Lower leg skin (tissue), 4 donors: Measurements from ENCODE around the gene SMAP2. TPM values are rescaled to one million over a fixed set of nuclear protein-coding genes. Genes with fewer than 3 reads are reported as not detected.
"Not testable (repeated sequence)": the region's sequence is repeated elsewhere in the genome, so short reads cannot be mapped to it uniquely, and the experiment has no call there.

Source experiments
- DNase-seq, 2 donors: peaks; one replicate each; pipeline ENCODE4 v3.0.0-alpha.2; 2019; ENCODE audit warnings: low spot score in 2 of 2
- H3K4me3 ChIP-seq: fragments of 200-600 bp; sonication (generic); 2 replicates; pipeline ENCODE4 v1.5.1; 2017; ENCODE audit warnings: mild to moderate bottlenecking, low read depth; ENCODE audit not compliant: poor library complexity, severe bottlenecking
- CTCF ChIP-seq, 3 donors: fragments of 450-650 bp; IDR thresholded peaks; one replicate each; pipeline ENCODE4 v1.5.1; 2016; ENCODE audit warnings: antibody characterized with exemption in 3 of 3, mild to moderate bottlenecking in 3 of 3, moderate library complexity in 2 of 3
- POLR2A ChIP-seq, 2 donors: fragments of 450-650 bp; IDR thresholded peaks; one replicate each; pipeline ENCODE4 v1.6.1; 2016 to 2017; ENCODE audit warnings: antibody characterized with exemption in 2 of 2, mild to moderate bottlenecking in 1 of 2, moderate library complexity in 1 of 2
- WGBS, 2 donors: methylation state at CpG; one replicate each; pipeline ENCODE4 v1.1.5; 2018; 5-methylcytosine and 5-hydroxymethylcytosine counted together
- intact Hi-C: fragments of 100-400 bp; cut with DNase I; formaldehyde crosslinking; loops from one replicate; pipeline ENCODE4 v1.15.0; 2023; ENCODE audit warnings: low total_unique reads
- total RNA-seq, 4 donors: library from RNA; depleted of rRNA; stranded (reverse); fragments of >200 nt; gene quantifications; one replicate each; pipeline ENCODE4 v1.1.0, GENCODE V29; 2016

The SMAP2 gene
- total RNA-seq, 4 donors from 2014 or later, result 34.2 to 69.5 (median 43.7) TPM

GRCh38 chr1:40339420-40340323 is 33.9 kb upstream of the SMAP2 start:
- no peak for DNase-seq
- no peak for TF ChIP-seq POLR2A (IDR thresholded peaks at IDR 0.05)
- no peak for TF ChIP-seq CTCF (IDR thresholded peaks at IDR 0.05)
- WGBS, 2 donors, result 59 to 62% methylated on average over 6 of the region's 6 CpGs
- intact Hi-C loops, result loop anchor here (5.0 to 10.0 kb wide), 2 partner anchors 192 to 255 kb away; no protein-coding TSS in a partner anchor
- no peak overlapping the region for H3K4me3 ChIP-seq

- TF ChIP-seq POLR2A (IDR thresholded peaks at IDR 0.05) (no peak), CTCF (IDR thresholded peaks at IDR 0.05) (no peak)
- intact Hi-C loops, result no loop called here
- 61 to 75% methylated on average over 6 of the region's 6 CpGs for WGBS, 2 donors
- H3K4me3 ChIP-seq, result no peak overlapping the region
- no peak for DNase-seq
Observed at GRCh38 chr1:40341491-40342380, 31.8 kb upstream of the SMAP2 start.

GRCh38 chr1:40342381-40342717 is 31.2 kb upstream of the SMAP2 start:
- intact Hi-C loops, H3K4me3 ChIP-seq, DNase-seq: not testable (repeated sequence)
- 81 to 90% methylated on average over 3 of the region's 3 CpGs for WGBS, 2 donors

- intact Hi-C loops, result no loop called here
- TF ChIP-seq POLR2A (IDR thresholded peaks at IDR 0.05) (no peak), CTCF (IDR thresholded peaks at IDR 0.05) (no peak)
- H3K4me3 ChIP-seq, result no peak overlapping the region
- 20 to 23% methylated on average over 6 of the region's 6 CpGs for WGBS, 2 donors
- peak; percentile 42 to 90 for DNase-seq
Observed at GRCh38 chr1:40344597-40344996, 28.9 kb upstream of the SMAP2 start.

GRCh38 chr1:40350391-40350790 is 23.1 kb upstream of the SMAP2 start:
- no peak for DNase-seq
- TF ChIP-seq POLR2A (IDR thresholded peaks at IDR 0.05), result no peak
- TF ChIP-seq CTCF (IDR thresholded peaks at IDR 0.05), result no peak
- no peak overlapping the region for H3K4me3 ChIP-seq
- WGBS, 2 donors, result 76 to 86% methylated on average over 2 of the region's 2 CpGs
- intact Hi-C loops, result no loop called here

GRCh38 chr1:40351124-40351523 is 22.4 kb upstream of the SMAP2 start:
- intact Hi-C loops, result no loop called here
- no peak for DNase-seq
- TF ChIP-seq CTCF (IDR thresholded peaks at IDR 0.05) (no peak), POLR2A (IDR thresholded peaks at IDR 0.05) (no peak)
- WGBS, 2 donors, result 77 to 81% methylated on average over 2 of the region's 2 CpGs
- H3K4me3 ChIP-seq, result no peak overlapping the region
